ENCODE results near the gene SNAP29. TPM values are rescaled to one million over a fixed set of nuclear protein-coding genes. Genes with fewer than 3 reads are reported as not detected.

The SNAP29 gene
- total and polyA plus RNA-seq, 8 donors: 6.6 to 16.1 (median 11.7) TPM

- no peak for ATAC-seq
- TF ChIP-seq CTCF (IDR thresholded peaks at IDR 0.05): no peak
- H3K27me3 ChIP-seq: no peaks in the 10 kb centered on the region
- H3K27ac ChIP-seq: no peak overlapping the region
- DNase-seq: no peak
- FAIRE-seq: no peak
- H3K36me3 ChIP-seq: no peaks in the 10 kb centered on the region
- no peaks in the 10 kb centered on the region for H3K9me3 ChIP-seq
- no peak overlapping the region for H3K4me3 ChIP-seq
- intact Hi-C loops (cut with DNase I): no loop called here
- peaks cover 0 to 4% (median 0%) of the 10 kb centered on the region in 3 donors for H3K4me1 ChIP-seq
- 52 to 63% methylated on average over 4 of the region's 4 CpGs for WGBS, 2 donors
Measured at GRCh38 chr22:20852076-20852475, 6.7 kb upstream of the SNAP29 start.

GRCh38 chr22:20852503-20852902, 6.3 kb upstream of the SNAP29 start:
- no peak for TF ChIP-seq CTCF (IDR thresholded peaks at IDR 0.05)
- peaks cover 0 to 8% (median 4%) of the 10 kb centered on the region in 3 donors for H3K4me1 ChIP-seq
- intact Hi-C loops (cut with DNase I): no loop called here
- no peaks in the 10 kb centered on the region for H3K9me3 ChIP-seq
- H3K27me3 ChIP-seq: no peaks in the 10 kb centered on the region
- ATAC-seq (no peak), DNase-seq (no peak), FAIRE-seq (no peak)
- no peak overlapping the region for H3K27ac ChIP-seq
- no peaks in the 10 kb centered on the region for H3K36me3 ChIP-seq
- H3K4me3 ChIP-seq: no peak overlapping the region
- 71 to 72% methylated on average over 6 of the region's 6 CpGs for WGBS, 2 donors

DNA sequence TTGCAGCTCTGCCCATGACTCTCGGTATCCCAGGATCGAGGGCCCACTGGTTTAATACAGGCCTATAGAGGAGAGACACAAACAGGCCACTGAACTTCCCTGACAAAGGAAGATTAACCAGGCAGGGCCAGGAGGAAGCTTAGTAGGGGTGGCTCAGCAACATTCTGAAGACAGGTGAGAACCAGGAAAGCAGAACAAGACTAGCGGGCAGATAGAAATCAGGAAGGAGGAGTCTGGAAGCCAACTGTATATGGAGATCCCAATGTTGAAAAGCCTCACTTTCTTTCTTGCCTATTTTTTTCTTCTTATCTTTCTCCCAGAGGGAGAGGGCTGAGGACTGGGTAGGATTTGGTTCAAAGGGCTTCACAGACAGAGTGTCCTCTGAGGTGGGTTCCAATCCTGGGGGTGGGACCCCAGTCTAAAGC, 5.6 kb upstream of the SNAP29 start:
- Histone ChIP-seq H3K4me3 (no peak overlapping the region), H3K9me3 (no peaks in the 10 kb centered on the region), H3K27ac (no peak overlapping the region), H3K27me3 (no peaks in the 10 kb centered on the region), H3K36me3 (no peaks in the 10 kb centered on the region), H3K4me1 (peaks cover 0 to 12% (median 8%) of the 10 kb centered on the region in 3 donors)
- intact Hi-C loops (cut with DNase I): no loop called here
- 89 to 97% methylated on average over 3 of the region's 3 CpGs for WGBS, 2 donors
- FAIRE-seq (no peak), ATAC-seq (no peak), DNase-seq (no peak)
- TF ChIP-seq CTCF (IDR thresholded peaks at IDR 0.05): no peak

- WGBS, 2 donors: 37 to 44% methylated on average over 7 of the region's 7 CpGs
- intact Hi-C loops (cut with DNase I): no loop called here
Measured at GRCh38 chr22:20857247-20857643, 1.6 kb upstream of the SNAP29 start.

More at GRCh38 chr22:20857247-20857643, 1.6 kb upstream of the SNAP29 start:
- no peaks in the 10 kb centered on the region for H3K27me3 ChIP-seq
- H3K27ac ChIP-seq: no peak overlapping the region
- FAIRE-seq (no peak), ATAC-seq (no peak), DNase-seq (no peak)
- no peak for TF ChIP-seq CTCF (IDR thresholded peaks at IDR 0.05)
- no peaks in the 10 kb centered on the region for H3K36me3 ChIP-seq
- peaks cover 0 to 13% (median 12%) of the 10 kb centered on the region in 3 donors for H3K4me1 ChIP-seq
- no peaks in the 10 kb centered on the region for H3K9me3 ChIP-seq
- peak overlapping the region in 2 of 4 donors; percentile 72 to 95 for H3K4me3 ChIP-seq

Measured in pancreas (tissue), 10 donors.